ENCODE measurements around the gene IFIT3. TPM values are rescaled to one million over a fixed set of nuclear protein-coding genes. Genes with fewer than 3 reads are reported as not detected.

IFIT3 gene
- total and polyA plus RNA-seq, 2 of the 8 experiments (the other 6 are each of a cell fraction or from before 2014, with no cell fraction given) = 0.12 to 0.84 TPM

- Histone ChIP-seq H4K91ac (replicated peaks; ENCODE audit: insufficient read length, low read length) (no peak overlapping the region), H3K79me1 (ENCODE audit: low read depth, low read length) (no peaks in the 10 kb centered on the region), H3K4ac (replicated peaks; ENCODE audit: insufficient read length, low read depth, low read length) (no peak overlapping the region), H3K23me2 (ENCODE audit: low read depth, low read length) (no peaks in the 10 kb centered on the region), H3K36me3 (ENCODE audit: control insufficient read depth in 2 of 4, insufficient read depth in 4 of 4, low read length in 3 of 4) (no peaks in the 10 kb centered on the region), H3K4me2 (ENCODE audit: insufficient read depth in 1 of 2, low read depth in 2 of 2, low read length in 2 of 2) (no peak overlapping the region), H2BK5ac (ENCODE audit: low read depth, low read length) (no peak overlapping the region), H2BK12ac (ENCODE audit: low read depth, low read length) (no peak overlapping the region), H3K23ac (ENCODE audit: insufficient read length) (no peak overlapping the region), H2BK20ac (ENCODE audit: low read length) (no peak overlapping the region), H3K4me3 (ENCODE audit: extremely low read depth in 1 of 4, insufficient read depth in 2 of 4, low read depth in 3 of 4, low read length in 4 of 4) (no peak overlapping the region), H3K56ac (replicated peaks; ENCODE audit: insufficient read length, low read depth, low read length) (no peak overlapping the region), H2BK120ac (replicated peaks; ENCODE audit: low read depth, low read length) (no peak overlapping the region), H4K5ac (ENCODE audit: insufficient read length, low read depth, low read length) (no peak overlapping the region), H2AFZ (ENCODE audit: low read length) (peak overlapping the region; percentile 60; the same call in 1 of the 2 replicates), H3K9me3 (ENCODE audit: insufficient read depth in 2 of 2, low read depth in 1 of 2, low read length in 1 of 2) (no peaks in the 10 kb centered on the region), H3K27ac (ENCODE audit: low read depth, low read length) (no peak overlapping the region), H3K79me2 (ENCODE audit: control insufficient read depth in 1 of 2, insufficient read depth in 2 of 2, low read length in 2 of 2) (no peaks in the 10 kb centered on the region), H3K18ac (ENCODE audit: extremely low read depth, low read length) (no peak overlapping the region), H3K4me1 (replicated peaks in 1 of 4; ENCODE audit: control insufficient read depth in 3 of 4, insufficient read depth in 4 of 4, low read length in 3 of 4) (no peaks in the 10 kb centered on the region), H4K20me1 (replicated peaks in 1 of 2; ENCODE audit: control insufficient read depth in 1 of 2, insufficient read depth in 2 of 2, low read length in 2 of 2) (no peaks in the 10 kb centered on the region), H2AK5ac (ENCODE audit: low read depth, low read length) (no peak overlapping the region), H3K14ac (ENCODE audit: insufficient read length) (no peak overlapping the region), H4K8ac (ENCODE audit: extremely low read depth, insufficient read depth, low read length) (no peak overlapping the region), H3K27me3 (replicated peaks in 1 of 4; ENCODE audit: control insufficient read depth in 3 of 4, extremely low read depth in 1 of 4, insufficient read depth in 3 of 4, low read length in 3 of 4) (no peaks in the 10 kb centered on the region), H2BK15ac (ENCODE audit: low read length) (no peak overlapping the region), H3K9ac (replicated peaks in 1 of 4; ENCODE audit: extremely low read depth in 1 of 4, low read depth in 3 of 4, low read length in 3 of 4) (no peak overlapping the region)
- ChIA-PET POLR2A (ENCODE audit: partially characterized antibody) (interaction anchor here (0.5 kb wide), 1 partner anchor 227 kb away, joined by 3 read pairs; no protein-coding TSS in a partner anchor), CTCF (ENCODE audit: partially characterized antibody) (interaction anchor here (1.3 to 3.5 kb wide), 2 partner anchors 20 to 91 kb away, joined by 3 to 25 read pairs; no protein-coding TSS in a partner anchor)
- FAIRE-seq = no peak
- DNase-seq (ENCODE audit: low read depth in 1 of 2, low spot score in 2 of 2) = no peak
- 88% methylated on average over 1 of the region's 1 CpG; no CpG with 5 or more reads in 1 of the 2 experiments for WGBS, 2 experiments (ENCODE audit: extremely low coverage in 1 of 2, insufficient coverage in 1 of 2, insufficient read length in 1 of 2, insufficient replicate concordance in 2 of 2, low coverage in 1 of 2, low lambda C conversion rate in 2 of 2, missing lambda C conversion rate in 1 of 2)
- TF ChIP-seq SIRT6 (IDR thresholded peaks at IDR 0.05; ENCODE audit: low read length) (no peak), E2F6 (IDR thresholded peaks at IDR 0.05) (no peak), YY1 (IDR thresholded peaks at IDR 0.05; ENCODE audit: low read depth, low read length) (no peak), CHD1 (IDR thresholded peaks at IDR 0.05; ENCODE audit: low read depth, low read length) (no peak)
Observed at GRCh38 chr10:89278034-89278535, 49.7 kb upstream of the IFIT3 start.
